NK-92 (cell line): ENCODE results near the gene TKT.
"Not testable (repeated sequence)": the region's sequence is repeated elsewhere in the genome, so short reads cannot be mapped to it uniquely, and the experiment has no call there.

Experiments used
- DNase-seq: peaks from one replicate; lab custom pipeline; 2025; ENCODE audit not compliant: unreplicated experiment; lab: John Stamatoyannopoulos, UW

TKT gene

DNA sequence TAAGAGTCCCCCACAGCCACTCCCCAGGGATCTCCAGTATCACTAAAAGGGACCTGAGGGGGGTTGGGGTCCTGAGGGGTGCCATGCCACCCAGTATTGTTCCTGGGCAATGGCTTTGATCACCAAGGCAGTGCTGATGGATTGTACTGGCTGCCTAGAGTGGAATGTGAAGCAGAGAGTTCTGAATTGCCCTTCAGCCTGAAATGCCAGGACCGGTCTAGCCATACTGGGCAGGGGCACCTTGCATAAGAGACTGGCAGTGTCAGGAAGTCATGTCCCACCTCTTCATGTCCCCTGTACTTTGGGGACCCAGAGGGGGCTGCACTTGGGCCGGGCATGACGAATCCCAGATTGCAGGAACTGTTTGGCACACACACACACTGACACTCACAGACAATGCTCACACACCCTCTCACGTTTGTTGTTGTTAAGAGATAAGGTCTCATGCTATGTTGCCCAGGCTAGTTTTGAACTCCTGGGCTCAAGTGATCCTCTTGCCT lies 4.5 kb upstream of the TKT start:
- DNase-seq: no peak

- no peak for DNase-seq
These were observed 3.8 kb upstream of the TKT start for GRCh38 chr3:53259427-53260259.

- no peak for DNase-seq
These were observed 3.0 kb upstream of the TKT start for GRCh38 chr3:53258600-53259426.

DNA sequence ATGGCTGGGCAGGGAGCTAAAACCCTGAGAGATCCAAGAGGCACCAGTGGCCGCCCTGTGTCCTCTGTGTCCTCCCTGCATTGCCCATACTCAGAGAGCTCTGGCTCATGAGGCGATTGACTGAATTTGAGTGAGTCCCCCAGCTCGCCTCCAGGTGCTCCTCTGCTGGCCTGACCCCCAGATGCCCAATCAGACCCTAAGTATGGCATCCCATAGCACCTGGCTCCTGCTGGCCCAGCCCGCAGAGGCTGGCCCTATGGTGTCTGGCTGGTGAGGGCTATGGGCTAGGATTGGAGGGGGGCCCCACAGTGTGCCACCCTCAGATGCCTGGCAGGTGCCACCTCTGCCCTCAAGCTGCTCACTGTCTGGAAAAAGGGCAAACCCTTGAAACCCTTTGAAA lies 1.6 kb upstream of the TKT start:
- no peak for DNase-seq

- DNase-seq: no peak
These were observed 858 bp upstream of the TKT start for GRCh38 chr3:53256704-53257055.

- DNase-seq: no peak
These were observed 423 bp downstream of the TKT start for GRCh38 chr3:53255423-53255774.

DNA sequence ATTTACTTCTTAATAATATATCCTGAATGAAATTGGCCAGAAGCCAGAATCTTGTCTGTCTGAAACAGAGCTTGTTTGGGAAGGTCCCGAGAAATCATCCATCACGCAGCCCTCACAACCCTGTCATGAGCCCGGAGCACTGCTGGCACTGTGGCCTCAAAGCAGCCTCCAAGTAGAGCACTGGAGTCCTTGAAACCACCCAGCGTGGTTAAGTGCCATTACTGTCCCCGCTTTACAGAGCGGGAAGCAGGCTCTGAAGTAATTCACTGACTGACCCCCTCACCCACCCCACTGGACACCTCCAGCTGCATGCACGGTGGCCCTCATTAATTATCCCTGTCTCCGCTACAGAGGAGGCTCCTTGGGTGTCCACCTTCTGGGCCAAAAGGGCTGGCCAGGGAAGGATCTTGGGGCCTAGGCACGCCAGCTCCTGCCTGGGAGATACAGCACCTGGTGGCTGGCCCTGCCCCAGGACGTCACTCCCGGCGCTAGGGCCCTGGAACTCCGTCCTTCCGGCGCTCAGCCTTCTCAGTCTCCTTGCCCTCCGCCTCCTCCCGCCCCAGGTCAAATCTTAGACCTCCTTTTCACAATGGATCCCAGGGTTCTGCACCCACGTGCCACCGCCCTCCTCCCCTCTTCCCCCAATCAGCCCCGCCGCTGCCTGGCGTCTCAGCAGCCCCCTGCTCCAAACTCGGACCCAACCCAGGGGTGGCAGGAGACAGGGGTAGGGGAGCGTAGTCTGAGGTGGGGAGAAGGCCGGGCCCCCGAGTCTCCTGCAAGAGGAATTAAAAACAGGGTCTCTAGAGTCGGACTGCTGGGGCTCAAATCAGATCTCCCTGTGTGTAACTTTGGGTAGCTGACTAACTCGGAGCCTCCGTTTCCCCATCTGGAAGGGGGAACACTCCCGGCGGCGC lies 1.1 kb downstream of the TKT start:
- no peak for DNase-seq

- DNase-seq: no peak
These were observed 1.9 kb downstream of the TKT start for GRCh38 chr3:53253707-53254508.

- not testable (repeated sequence) for DNase-seq
These were observed 2.9 kb downstream of the TKT start for GRCh38 chr3:53252947-53253322.

- DNase-seq: no peak
These were observed 3.5 kb downstream of the TKT start for GRCh38 chr3:53252096-53252946.

GRCh38 chr3:53250881-53251605 lies 4.8 kb downstream of the TKT start:
- no peak for DNase-seq

- DNase-seq: no peak
These were observed 5.4 kb downstream of the TKT start for GRCh38 chr3:53250453-53250852.

GRCh38 chr3:53248161-53248560 lies 7.7 kb downstream of the TKT start:
- no peak for DNase-seq

DNA sequence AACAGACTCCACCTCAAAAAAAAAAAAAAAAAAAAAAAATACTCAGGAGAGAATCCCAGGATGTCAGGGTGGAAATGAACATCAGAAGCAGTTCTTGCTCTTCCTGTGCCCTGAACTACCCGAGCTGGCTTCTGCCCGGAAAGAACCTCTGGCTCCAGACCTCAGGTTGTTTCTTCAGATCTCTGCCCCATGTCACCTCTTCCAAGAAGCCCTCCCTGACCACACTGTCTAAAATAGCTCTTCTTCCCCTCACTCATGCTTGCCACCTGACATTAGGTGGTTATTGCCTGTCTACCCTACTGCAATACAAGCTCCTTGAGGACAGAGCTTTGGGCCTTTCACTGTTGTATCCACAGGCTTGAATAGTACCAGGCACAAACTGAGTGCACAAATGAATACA lies 8.2 kb downstream of the TKT start:
- DNase-seq: no peak

GRCh38 chr3:53244271-53244670 lies 11.6 kb downstream of the TKT start:
- no peak for DNase-seq

GRCh38 chr3:53243785-53244184 lies 12.0 kb downstream of the TKT start:
- DNase-seq: no peak

- DNase-seq: no peak
These were observed 12.7 kb downstream of the TKT start for GRCh38 chr3:53243165-53243564.

- DNase-seq: no peak
These were observed 13.2 kb downstream of the TKT start for GRCh38 chr3:53242642-53243041.

DNA sequence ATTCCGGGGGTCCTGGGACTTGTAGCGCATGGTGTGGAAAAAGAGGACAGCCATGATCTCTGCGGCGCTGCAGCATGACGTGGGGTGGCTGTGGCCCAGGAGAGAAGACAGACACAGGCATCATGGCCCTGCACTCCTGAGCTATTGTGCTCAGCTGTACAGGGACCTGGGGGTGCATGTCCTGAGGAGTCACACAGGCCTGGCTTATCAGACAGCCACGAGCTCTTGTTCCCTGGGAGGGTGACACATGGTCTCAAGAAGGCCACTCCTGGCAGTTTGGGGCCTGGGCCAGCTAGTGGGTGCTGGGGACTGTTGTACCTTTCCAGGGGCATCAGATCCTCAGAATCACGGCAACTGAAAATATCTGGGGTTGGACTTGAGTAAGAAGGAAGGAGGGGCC lies 13.7 kb downstream of the TKT start:
- no peak for DNase-seq
